Vagina (tissue), 2 donors: ENCODE data around the gene CCDC57. TPM values are rescaled to one million over a fixed set of nuclear protein-coding genes. Genes with fewer than 3 reads are reported as not detected.

ENCODE experiments used
- DNase-seq, 2 donors: peaks; one replicate each; pipeline ENCODE4 v3.0.0-alpha.2; 2017; ENCODE audit errors: extremely low spot score in 2 of 2
- H3K27ac ChIP-seq: fragments of 200-600 bp; sonication (generic); one replicate; pipeline ENCODE4 v1.5.1; 2019
- H3K27me3 ChIP-seq: fragments of 200-600 bp; sonication (generic); one replicate; pipeline ENCODE4 v1.5.1; 2019
- H3K36me3 ChIP-seq, 2 donors: fragments of 200-600 bp; sonication (generic); one replicate each; pipeline ENCODE4 v1.5.1; 2017 to 2019
- H3K4me1 ChIP-seq: fragments of 200-600 bp; sonication (generic); one replicate; pipeline ENCODE4 v1.5.1; 2019
- H3K4me3 ChIP-seq, 2 donors: fragments of 200-600 bp; sonication (generic); 1 replicate in 1 of 2; 2 replicates in 1 of 2; pipeline ENCODE4 v1.5.1; 2016 to 2019
- H3K9me3 ChIP-seq: fragments of 200-600 bp; sonication (generic); one replicate; pipeline ENCODE4 v1.5.1; 2019
- POLR2A ChIP-seq, 2 donors: fragments of 450-650 bp; IDR thresholded peaks; one replicate each; pipeline ENCODE4 v1.6.1; 2017; ENCODE audit warnings: antibody characterized with exemption in 2 of 2, mild to moderate bottlenecking in 2 of 2, moderate library complexity in 2 of 2
- POLR2AphosphoS5 ChIP-seq, 2 donors: sonication (generic); formaldehyde crosslinking; IDR thresholded peaks; one replicate each; pipeline ENCODE4 v1.9.0; 2017; ENCODE audit warnings: antibody characterized with exemption in 2 of 2, mild to moderate bottlenecking in 2 of 2, low read depth in 1 of 2; ENCODE audit not compliant: insufficient read depth in 1 of 2
- intact Hi-C: fragments of 100-400 bp; cut with DNase I; formaldehyde crosslinking; loops from one replicate; pipeline ENCODE4 v1.15.1; 2023
- total RNA-seq: library from RNA; depleted of rRNA; stranded (reverse); fragments of >200 nt; gene quantifications from one replicate; pipeline ENCODE4 v1.2.3, GENCODE V29; 2016
- TF ChIP-seq, protein P1 (sequence below), 3 experiments: fragments of 450-650 bp in 2 of 3; fragments of 200-600 bp in 1 of 3; sonication (generic) in 1 of 3; IDR thresholded peaks; one replicate each; pipeline ENCODE4 v1.5.1; 2017 to 2019; ENCODE audit warnings: antibody characterized with exemption in 3 of 3, mild to moderate bottlenecking in 2 of 3, moderate library complexity in 2 of 3

CCDC57 gene
- total RNA-seq, 1 donor from 2014 or later = 26.5 TPM

- H3K9me3 ChIP-seq = no peaks in the 10 kb centered on the region
- TF ChIP-seq POLR2A (IDR thresholded peaks at IDR 0.05) (no peak), POLR2AphosphoS5 (IDR thresholded peaks at IDR 0.05; ENCODE audit: insufficient read depth in 1 of 2, low read depth in 1 of 2) (no peak)
- TF ChIP-seq, protein P1, sequence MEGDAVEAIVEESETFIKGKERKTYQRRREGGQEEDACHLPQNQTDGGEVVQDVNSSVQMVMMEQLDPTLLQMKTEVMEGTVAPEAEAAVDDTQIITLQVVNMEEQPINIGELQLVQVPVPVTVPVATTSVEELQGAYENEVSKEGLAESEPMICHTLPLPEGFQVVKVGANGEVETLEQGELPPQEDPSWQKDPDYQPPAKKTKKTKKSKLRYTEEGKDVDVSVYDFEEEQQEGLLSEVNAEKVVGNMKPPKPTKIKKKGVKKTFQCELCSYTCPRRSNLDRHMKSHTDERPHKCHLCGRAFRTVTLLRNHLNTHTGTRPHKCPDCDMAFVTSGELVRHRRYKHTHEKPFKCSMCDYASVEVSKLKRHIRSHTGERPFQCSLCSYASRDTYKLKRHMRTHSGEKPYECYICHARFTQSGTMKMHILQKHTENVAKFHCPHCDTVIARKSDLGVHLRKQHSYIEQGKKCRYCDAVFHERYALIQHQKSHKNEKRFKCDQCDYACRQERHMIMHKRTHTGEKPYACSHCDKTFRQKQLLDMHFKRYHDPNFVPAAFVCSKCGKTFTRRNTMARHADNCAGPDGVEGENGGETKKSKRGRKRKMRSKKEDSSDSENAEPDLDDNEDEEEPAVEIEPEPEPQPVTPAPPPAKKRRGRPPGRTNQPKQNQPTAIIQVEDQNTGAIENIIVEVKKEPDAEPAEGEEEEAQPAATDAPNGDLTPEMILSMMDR (IDR thresholded peaks at IDR 0.05) = no peak
- no peak overlapping the region for H3K27ac ChIP-seq
- H3K4me3 ChIP-seq = no peak overlapping the region
- H3K27me3 ChIP-seq = no peaks in the 10 kb centered on the region
- DNase-seq = no peak
- intact Hi-C loops = loop anchor here (10.0 kb wide), 1 partner anchor 202 kb away; no protein-coding TSS in a partner anchor
- peaks cover 19% of the 10 kb centered on the region for H3K4me1 ChIP-seq
- H3K36me3 ChIP-seq = no peaks in the 10 kb centered on the region
Observed at GRCh38 chr17:82156284-82156925, 56.2 kb downstream of the CCDC57 start.

GRCh38 chr17:82155606-82156005 is 57.0 kb downstream of the CCDC57 start:
- no peaks in the 10 kb centered on the region for H3K27me3 ChIP-seq
- TF ChIP-seq POLR2AphosphoS5 (IDR thresholded peaks at IDR 0.05; ENCODE audit: insufficient read depth in 1 of 2, low read depth in 1 of 2) = no peak
- TF ChIP-seq, protein P1 (IDR thresholded peaks at IDR 0.05) = no peak
- TF ChIP-seq POLR2A (IDR thresholded peaks at IDR 0.05) = no peak
- H3K9me3 ChIP-seq = no peaks in the 10 kb centered on the region
- no peak overlapping the region for H3K27ac ChIP-seq
- no peaks in the 10 kb centered on the region for H3K36me3 ChIP-seq
- H3K4me1 ChIP-seq = peaks cover 22% of the 10 kb centered on the region
- intact Hi-C loops = loop anchor here (10.0 kb wide), 1 partner anchor 201 kb away; no protein-coding TSS in a partner anchor
- DNase-seq = no peak
- H3K4me3 ChIP-seq = no peak overlapping the region

GRCh38 chr17:82154881-82155331 is 57.7 kb downstream of the CCDC57 start:
- Histone ChIP-seq H3K36me3 (no peaks in the 10 kb centered on the region), H3K4me1 (peaks cover 22% of the 10 kb centered on the region)
- intact Hi-C loops = loop anchor here (5.0 to 10.0 kb wide), 2 partner anchors 123 to 200 kb away; partner anchors contain the start of gene RAC3

DNA sequence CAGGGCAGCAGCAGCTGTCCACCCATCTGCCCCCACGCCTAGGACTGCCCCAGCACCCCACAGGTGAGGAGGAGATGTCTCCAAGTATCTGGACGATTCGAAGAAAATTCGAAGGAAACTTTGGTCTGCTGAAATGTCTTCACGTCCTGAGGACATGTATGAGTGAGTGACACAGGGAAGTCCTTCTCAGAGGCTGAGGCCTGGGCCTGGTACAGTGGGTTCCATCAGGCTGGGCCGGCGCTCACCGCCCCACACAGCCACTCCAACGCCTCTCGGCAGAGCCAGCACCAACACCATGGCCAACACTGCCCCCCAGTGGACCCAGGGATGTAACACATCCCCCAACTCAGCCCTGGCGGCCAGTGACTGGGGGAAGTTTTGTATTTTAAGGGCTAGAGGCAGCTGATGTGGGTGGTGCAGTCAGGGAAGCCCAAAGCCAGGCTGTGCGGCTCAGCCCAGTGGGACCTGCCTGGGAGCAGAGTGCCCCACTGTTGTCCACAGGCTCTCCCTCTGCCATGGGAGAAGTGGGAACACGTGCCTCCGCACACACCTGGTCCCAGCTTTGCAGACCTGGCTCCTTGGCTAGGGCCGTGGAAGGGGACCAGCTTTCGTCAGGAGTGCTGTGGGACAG is 58.8 kb downstream of the CCDC57 start:
- Histone ChIP-seq H3K27me3 (no peaks in the 10 kb centered on the region), H3K9me3 (no peaks in the 10 kb centered on the region), H3K36me3 (no peaks in the 10 kb centered on the region), H3K4me1 (peaks cover 22% of the 10 kb centered on the region), H3K4me3 (no peak overlapping the region), H3K27ac (no peak overlapping the region)
- intact Hi-C loops = loop anchor here (5.0 to 10.0 kb wide), 2 partner anchors 122 to 199 kb away; partner anchors contain the start of gene RAC3
- TF ChIP-seq POLR2A (IDR thresholded peaks at IDR 0.05) (no peak), POLR2AphosphoS5 (IDR thresholded peaks at IDR 0.05; ENCODE audit: insufficient read depth in 1 of 2, low read depth in 1 of 2) (peak in 1 of 2 donors; percentile 27)
- TF ChIP-seq, protein P1 (IDR thresholded peaks at IDR 0.05) = peak; percentile 78 to 96 (median 78)
- DNase-seq = no peak

More at GRCh38 chr17:82154881-82155331, 57.7 kb downstream of the CCDC57 start:
- no peak for DNase-seq
- TF ChIP-seq, protein P1 (IDR thresholded peaks at IDR 0.05) = no peak
- TF ChIP-seq POLR2A (IDR thresholded peaks at IDR 0.05) (no peak), POLR2AphosphoS5 (IDR thresholded peaks at IDR 0.05; ENCODE audit: insufficient read depth in 1 of 2, low read depth in 1 of 2) (no peak)
- no peaks in the 10 kb centered on the region for H3K9me3 ChIP-seq
- no peak overlapping the region for H3K27ac ChIP-seq
- H3K27me3 ChIP-seq = no peaks in the 10 kb centered on the region
- no peak overlapping the region for H3K4me3 ChIP-seq
